GM19239 (cell line): ENCODE measurements around the gene RNF212.
A peak's percentile ranks its signal among the peaks of the same experiment; 100 is the strongest.
"Not testable (repeated sequence)": the region's sequence is repeated elsewhere in the genome, so short reads cannot be mapped to it uniquely, and the experiment has no call there.

Experiments
- DNase-seq: peaks from one replicate; pipeline ENCODE4 v3.0.0; 2011; ENCODE audit warnings: low spot score; ENCODE audit not compliant: insufficient read length
- FAIRE-seq: peaks from 2 replicates; lab custom pipeline; 2011; peaks lifted over from hg19 to GRCh38; lab: Jason Lieb, UNC

Gene RNF212, protein sequence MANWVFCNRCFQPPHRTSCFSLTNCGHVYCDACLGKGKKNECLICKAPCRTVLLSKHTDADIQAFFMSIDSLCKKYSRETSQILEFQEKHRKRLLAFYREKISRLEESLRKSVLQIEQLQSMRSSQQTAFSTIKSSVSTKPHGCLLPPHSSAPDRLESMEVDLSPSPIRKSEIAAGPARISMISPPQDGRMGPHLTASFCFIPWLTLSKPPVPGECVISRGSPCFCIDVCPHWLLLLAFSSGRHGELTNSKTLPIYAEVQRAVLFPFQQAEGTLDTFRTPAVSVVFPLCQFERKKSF

GRCh38 chr4:1113311-1114009 lies at the start of gene RNF212:
TSS of gene RNF212 (minus strand) at chr4:1113564. CDS start at chr4:1113464, 100 bp downstream.
- peak; percentile 70 for DNase-seq
- peak; percentile 51 for FAIRE-seq

GRCh38 chr4:1160351-1160750 lies 47.0 kb upstream of the RNF212 start:
- DNase-seq (no peak), FAIRE-seq (no peak)

GRCh38 chr4:1156069-1156468 lies 42.7 kb upstream of the RNF212 start:
- FAIRE-seq (no peak), DNase-seq (no peak)

DNA sequence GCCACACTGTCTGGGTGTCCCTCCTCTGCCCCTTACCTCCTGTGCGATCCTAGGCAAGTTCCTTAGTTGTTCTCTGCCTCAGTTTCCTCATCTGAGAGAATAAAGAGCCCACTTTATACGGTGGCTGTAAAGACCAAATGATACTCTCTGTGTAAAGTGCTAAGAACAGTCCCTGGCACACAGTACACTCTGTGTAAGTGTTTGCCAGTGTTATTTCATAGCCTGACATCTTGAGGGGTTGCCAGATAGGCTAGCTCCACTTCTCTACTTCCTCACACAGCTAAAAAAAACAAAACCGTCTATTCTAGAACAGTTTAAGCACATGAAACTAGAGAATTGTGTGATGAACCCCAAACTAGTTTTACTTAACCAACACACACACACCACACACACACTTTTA lies 42.0 kb upstream of the RNF212 start:
- FAIRE-seq, result no peak

GRCh38 chr4:1154523-1155182 lies 41.3 kb upstream of the RNF212 start:
- DNase-seq (no peak), FAIRE-seq (no peak)

More for the DNA sequence above, 42.0 kb upstream of the RNF212 start:
- no peak for DNase-seq

DNA sequence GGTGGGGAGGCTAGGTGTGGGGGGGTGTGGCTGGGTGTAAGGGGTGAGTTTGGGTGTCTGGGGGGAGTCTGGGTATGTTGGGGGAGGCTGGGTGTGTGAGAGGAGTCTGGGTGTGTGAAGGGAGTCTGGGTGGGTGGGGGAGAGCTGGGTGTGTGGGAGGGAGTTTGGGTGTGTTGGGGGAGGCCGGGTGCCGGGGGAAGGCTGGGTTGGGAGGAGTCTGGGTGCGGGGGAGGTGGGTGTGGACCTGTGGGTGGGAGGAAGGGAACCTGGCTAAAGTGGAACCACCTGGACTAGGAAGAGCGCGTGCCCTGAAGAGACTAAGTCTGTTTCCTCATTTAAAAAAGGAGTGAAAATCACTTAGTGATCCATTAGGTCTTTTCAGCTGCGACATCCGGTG lies 40.8 kb upstream of the RNF212 start:
- FAIRE-seq (no peak), DNase-seq (no peak)

- no peak for DNase-seq
- FAIRE-seq, result no peak
Observed at GRCh38 chr4:1153567-1154090, 40.3 kb upstream of the RNF212 start.

DNA sequence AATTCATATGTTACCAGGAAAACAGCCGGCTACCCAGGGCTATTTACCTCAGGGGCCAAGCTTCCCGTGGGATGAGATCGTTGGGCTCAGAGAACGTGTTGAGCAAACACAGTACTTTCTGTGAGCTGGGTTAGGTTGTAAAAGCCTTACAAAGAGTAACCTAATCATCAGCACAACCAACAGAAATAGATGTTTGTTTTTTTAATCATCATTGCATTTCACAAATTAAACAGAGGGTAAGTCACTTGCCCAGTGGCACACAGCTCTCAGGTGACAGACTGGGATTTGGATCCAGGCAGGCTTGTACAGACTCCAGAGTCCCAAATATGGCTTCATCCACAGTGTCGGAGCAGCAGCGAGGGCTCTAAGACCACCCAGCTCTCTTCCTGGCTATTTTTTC lies 38.9 kb upstream of the RNF212 start:
- FAIRE-seq, result no peak
- no peak for DNase-seq

- FAIRE-seq (no peak), DNase-seq (no peak)
Observed at GRCh38 chr4:1151541-1151940, 38.2 kb upstream of the RNF212 start.

GRCh38 chr4:1150875-1151274 lies 37.5 kb upstream of the RNF212 start:
- no peak for FAIRE-seq
- no peak for DNase-seq

- no peak for FAIRE-seq
- no peak for DNase-seq
Observed at GRCh38 chr4:1139860-1140259, 26.5 kb upstream of the RNF212 start.

DNA sequence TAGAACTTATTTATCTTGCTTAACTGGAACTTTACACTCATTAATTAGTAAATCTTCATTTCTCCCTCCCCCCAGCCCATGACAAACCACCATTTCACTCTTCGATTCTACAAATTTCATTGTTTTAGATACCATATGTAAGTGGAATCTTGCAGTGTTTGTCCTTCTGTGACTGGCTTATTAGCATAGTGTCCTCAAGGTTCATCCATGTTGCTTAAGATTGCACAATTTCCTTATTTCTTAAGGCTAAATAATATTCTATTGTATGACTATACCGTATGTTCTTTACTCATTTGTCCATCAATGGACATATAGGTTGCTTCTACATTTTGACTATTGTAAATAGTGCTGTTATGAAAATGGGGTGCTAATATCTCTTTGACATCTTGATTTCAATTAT lies 24.5 kb upstream of the RNF212 start:
- DNase-seq (no peak), FAIRE-seq (peak; percentile 85)

DNA sequence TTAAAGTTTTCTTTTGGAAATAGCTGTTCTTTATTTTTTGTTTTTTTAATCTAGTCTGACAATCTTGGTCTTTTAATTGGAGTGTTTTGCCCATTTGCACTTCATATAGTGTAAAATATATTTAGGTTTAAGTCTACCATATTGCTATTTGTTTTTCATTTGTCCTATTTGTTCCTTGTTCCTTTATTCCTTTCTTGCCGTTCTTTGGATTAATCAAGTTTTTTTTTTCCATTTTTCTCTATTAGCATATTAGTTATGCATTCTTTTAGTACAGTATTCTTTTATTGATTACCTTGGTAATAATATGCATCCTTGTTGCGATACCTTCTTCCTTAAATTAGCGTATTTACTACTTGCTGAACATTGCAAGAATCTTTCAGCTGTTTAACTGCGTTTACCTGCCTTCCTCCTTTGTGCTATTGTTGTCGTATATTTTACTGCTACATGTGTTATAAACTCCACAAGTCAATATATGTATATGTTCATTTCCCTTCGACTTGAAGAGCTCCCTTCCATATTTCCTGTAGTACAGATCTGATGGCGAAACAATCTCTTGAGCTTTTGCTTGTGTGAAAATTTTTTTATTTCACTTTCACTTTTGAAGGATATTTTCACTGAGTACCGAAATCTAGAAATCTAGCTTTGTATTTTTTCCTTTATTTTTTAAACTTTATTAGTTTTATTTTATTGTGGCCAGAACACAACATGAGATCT lies 23.9 kb upstream of the RNF212 start:
- DNase-seq, result no peak
- FAIRE-seq, result peak; percentile 42

- DNase-seq (no peak), FAIRE-seq (no peak)
Observed at GRCh38 chr4:1136048-1136447, 22.7 kb upstream of the RNF212 start.

DNA sequence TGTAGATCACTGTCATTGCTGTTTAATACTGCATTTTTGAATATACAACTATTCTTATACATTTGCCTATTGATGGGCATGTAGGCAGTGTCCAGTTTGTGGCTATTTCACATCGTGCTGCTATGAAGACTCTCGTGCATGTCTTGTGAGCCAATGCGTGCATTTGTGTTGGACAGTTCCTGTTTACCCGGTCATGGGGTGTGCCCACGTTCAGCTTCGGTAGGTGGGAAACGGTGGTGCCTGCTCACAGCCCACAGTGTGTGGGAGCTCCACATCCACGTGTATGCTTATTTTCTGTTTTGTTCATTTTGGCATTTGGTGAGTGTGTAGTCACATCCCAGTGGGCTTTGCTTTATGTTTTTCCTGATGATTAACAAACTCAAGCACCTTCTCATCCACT lies 19.7 kb upstream of the RNF212 start:
- FAIRE-seq (no peak), DNase-seq (no peak)

GRCh38 chr4:1130316-1131186 lies 17.2 kb upstream of the RNF212 start:
- FAIRE-seq, result peak; percentile 99
- DNase-seq, result no peak

DNA sequence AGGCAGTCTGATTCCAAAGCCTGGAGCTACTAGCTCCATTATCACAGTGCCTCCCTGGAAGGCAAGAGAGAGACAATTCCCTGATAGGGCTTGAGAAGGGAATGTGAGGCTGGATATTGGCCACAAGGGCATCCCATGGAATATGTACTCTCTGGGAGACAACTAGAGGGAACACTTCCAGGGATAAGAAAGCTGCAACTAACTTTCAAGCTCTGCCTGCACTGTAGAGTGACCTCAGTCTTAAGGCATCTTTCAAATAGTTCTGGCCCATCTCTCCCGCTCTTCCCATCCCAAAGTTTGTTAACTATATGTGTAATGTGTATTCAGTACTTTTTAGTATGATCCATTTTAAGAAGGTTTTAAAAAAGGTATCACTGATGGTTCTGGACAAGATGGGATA lies 13.1 kb upstream of the RNF212 start:
- DNase-seq, result no peak
- FAIRE-seq, result no peak

- FAIRE-seq, result not testable (repeated sequence)
Observed at GRCh38 chr4:1125466-1125865, 12.1 kb upstream of the RNF212 start.

DNA sequence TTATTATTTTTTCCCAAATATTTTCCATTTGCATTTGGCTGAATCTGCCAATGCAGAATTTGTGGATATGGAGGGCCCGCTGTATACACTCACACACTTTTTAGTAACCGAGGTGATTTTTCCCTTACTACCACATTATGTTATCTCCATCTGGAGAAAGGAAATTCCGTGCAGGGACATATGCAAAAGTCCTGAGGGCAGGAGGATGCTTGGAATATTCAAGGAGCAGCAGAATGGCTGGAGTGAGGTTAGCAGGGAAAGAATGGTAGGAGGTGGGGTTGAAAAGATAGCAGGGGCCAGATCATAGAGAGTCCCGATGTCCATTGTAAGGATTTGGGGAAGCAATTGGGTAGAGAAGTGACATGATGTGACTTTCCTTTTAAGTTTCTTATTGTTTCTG lies 11.5 kb upstream of the RNF212 start:
- DNase-seq (no peak), FAIRE-seq (no peak)

More at GRCh38 chr4:1125466-1125865, 12.1 kb upstream of the RNF212 start:
- not testable (repeated sequence) for DNase-seq
